Thyroid gland (tissue), 4 donors: ENCODE data around the gene FMC1. TPM values are rescaled to one million over a fixed set of nuclear protein-coding genes. Genes with fewer than 3 reads are reported as not detected.

ENCODE experiments used
- DNase-seq, 2 donors: peaks; one replicate each; pipeline ENCODE4 v3.0.0-alpha.2; 2019
- H3K27ac ChIP-seq, 3 donors: fragments of 200-600 bp; sonication (generic); 1 replicate in 2 of 3; 2 replicates in 1 of 3; pipeline ENCODE4 v1.5.1; 2016 to 2019; ENCODE audit warnings: mild to moderate bottlenecking in 1 of 3, moderate library complexity in 1 of 3
- H3K27me3 ChIP-seq: fragments of 200-600 bp; sonication (generic); one replicate; pipeline ENCODE4 v1.5.1; 2019
- H3K36me3 ChIP-seq, 2 donors: fragments of 200-600 bp; sonication (generic); one replicate each; pipeline ENCODE4 v1.5.1; 2016 to 2019
- H3K4me1 ChIP-seq, 2 donors: fragments of 200-600 bp; sonication (generic); one replicate each; pipeline ENCODE4 v1.5.1; 2017 to 2019
- H3K4me3 ChIP-seq, 3 donors: fragments of 200-600 bp; sonication (generic); replicated peaks in 1 of 3; 1 replicate in 2 of 3; 2 replicates in 1 of 3; pipeline ENCODE4 v1.5.1; 2016; ENCODE audit warnings: mild to moderate bottlenecking in 1 of 3
- H3K9me3 ChIP-seq: fragments of 200-600 bp; sonication (generic); one replicate; pipeline ENCODE4 v1.5.1; 2017
- POLR2A ChIP-seq, 2 donors: fragments of 450-650 bp; IDR thresholded peaks; one replicate each; pipeline ENCODE4 v1.6.1; 2017; ENCODE audit warnings: antibody characterized with exemption in 2 of 2, mild to moderate bottlenecking in 2 of 2, moderate library complexity in 1 of 2
- WGBS, 2 donors: methylation state at CpG; one replicate each; pipeline ENCODE4 v1.1.5; 2017; 5-methylcytosine and 5-hydroxymethylcytosine counted together
- intact Hi-C: fragments of 100-400 bp; cut with DNase I; formaldehyde crosslinking; loops from one replicate; pipeline ENCODE4 v1.15.1; 2023
- total RNA-seq, 4 donors: library from RNA; depleted of rRNA; stranded (reverse); fragments of >200 nt; gene quantifications; one replicate each; pipeline ENCODE4 v1.2.3, GENCODE V29; 2016
- TF ChIP-seq, protein P1 (sequence below), 6 experiments: fragments of 200-600 bp in 3 of 6; fragments of 450-650 bp in 3 of 6; sonication (generic) in 3 of 6; IDR thresholded peaks; one replicate each; pipeline ENCODE4 v1.5.1; 2016 to 2019; ENCODE audit warnings: antibody characterized with exemption in 6 of 6, mild to moderate bottlenecking in 2 of 6, inconsistent platforms in 1 of 6, moderate library complexity in 1 of 6

The FMC1 gene
- total RNA-seq, 4 donors from 2014 or later = 11.9 to 26.4 (median 23.0) TPM

DNA sequence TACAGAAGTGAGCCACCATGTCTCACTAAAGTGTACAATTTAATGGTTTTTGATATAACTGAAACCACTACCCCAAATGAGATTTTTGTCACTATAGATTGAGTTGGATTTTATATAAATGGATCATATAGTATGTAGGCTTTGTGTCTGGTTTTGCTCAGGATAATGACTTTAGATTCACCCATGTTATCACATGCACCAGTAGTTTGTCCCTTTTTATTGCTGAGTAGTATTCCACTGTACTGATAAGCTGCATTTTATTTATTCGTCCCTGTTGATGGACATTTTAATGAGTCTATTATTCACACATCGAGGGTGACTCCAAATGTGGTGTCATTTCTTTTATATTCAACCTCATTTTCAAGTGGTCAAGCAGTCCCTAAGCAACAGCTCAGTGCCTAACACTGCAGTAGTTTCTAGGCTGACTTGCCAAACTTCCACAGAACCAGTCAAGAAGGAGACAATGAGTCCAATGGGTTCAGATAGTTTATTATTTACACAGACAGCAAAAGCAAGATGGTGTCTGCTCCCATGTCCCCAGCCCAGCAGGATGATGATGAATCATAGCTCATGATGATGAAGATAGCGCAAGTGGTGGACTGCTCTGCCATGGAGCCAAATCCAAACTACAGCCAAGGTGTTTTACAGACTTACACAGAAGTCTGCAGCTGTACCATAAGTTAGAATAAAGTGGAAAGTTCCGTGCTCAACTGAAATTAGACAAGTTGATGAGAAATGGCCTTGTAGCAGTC is 6.6 kb upstream of the FMC1 start:
- no peak overlapping the region for H3K27ac ChIP-seq
- no peaks in the 10 kb centered on the region for H3K9me3 ChIP-seq
- TF ChIP-seq, protein P1, sequence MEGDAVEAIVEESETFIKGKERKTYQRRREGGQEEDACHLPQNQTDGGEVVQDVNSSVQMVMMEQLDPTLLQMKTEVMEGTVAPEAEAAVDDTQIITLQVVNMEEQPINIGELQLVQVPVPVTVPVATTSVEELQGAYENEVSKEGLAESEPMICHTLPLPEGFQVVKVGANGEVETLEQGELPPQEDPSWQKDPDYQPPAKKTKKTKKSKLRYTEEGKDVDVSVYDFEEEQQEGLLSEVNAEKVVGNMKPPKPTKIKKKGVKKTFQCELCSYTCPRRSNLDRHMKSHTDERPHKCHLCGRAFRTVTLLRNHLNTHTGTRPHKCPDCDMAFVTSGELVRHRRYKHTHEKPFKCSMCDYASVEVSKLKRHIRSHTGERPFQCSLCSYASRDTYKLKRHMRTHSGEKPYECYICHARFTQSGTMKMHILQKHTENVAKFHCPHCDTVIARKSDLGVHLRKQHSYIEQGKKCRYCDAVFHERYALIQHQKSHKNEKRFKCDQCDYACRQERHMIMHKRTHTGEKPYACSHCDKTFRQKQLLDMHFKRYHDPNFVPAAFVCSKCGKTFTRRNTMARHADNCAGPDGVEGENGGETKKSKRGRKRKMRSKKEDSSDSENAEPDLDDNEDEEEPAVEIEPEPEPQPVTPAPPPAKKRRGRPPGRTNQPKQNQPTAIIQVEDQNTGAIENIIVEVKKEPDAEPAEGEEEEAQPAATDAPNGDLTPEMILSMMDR (IDR thresholded peaks at IDR 0.05) = no peak
- TF ChIP-seq POLR2A (IDR thresholded peaks at IDR 0.05) = no peak
- no peak overlapping the region for H3K4me3 ChIP-seq
- no peaks in the 10 kb centered on the region for H3K4me1 ChIP-seq
- no peaks in the 10 kb centered on the region for H3K27me3 ChIP-seq
- intact Hi-C loops = no loop called here
- WGBS, 2 donors = 94 to 96% methylated on average over 4 of the region's 4 CpGs
- no peaks in the 10 kb centered on the region for H3K36me3 ChIP-seq
- DNase-seq = no peak

DNA sequence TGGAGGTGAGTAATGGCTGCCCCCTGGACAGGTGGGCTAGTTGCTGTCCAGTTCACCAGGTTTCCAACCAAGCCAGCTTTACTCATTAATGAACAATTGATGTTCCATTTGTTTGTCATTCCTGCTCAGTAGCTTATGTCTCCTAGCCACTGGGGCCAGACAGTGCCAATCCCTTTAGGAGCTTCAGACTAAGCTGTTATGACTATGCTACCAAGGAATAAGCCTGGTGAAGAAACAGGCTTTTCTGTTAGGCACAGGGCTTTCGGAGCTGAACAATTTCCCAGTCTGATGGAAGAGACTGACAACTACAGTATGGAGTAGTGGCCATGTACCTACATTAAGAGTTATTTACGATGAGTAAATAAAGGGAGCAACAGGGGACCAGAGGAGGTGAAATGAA is 2.1 kb upstream of the FMC1 start:
- Histone ChIP-seq H3K27ac (no peak overlapping the region), H3K36me3 (no peaks in the 10 kb centered on the region), H3K4me1 (peaks cover 6 to 17% of the 10 kb centered on the region in 2 donors), H3K4me3 (no peak overlapping the region), H3K27me3 (no peaks in the 10 kb centered on the region), H3K9me3 (no peaks in the 10 kb centered on the region)
- 96 to 97% methylated on average over 2 of the region's 2 CpGs for WGBS, 2 donors
- intact Hi-C loops = no loop called here
- no peak for DNase-seq
- TF ChIP-seq POLR2A (IDR thresholded peaks at IDR 0.05) = no peak
- TF ChIP-seq, protein P1 (IDR thresholded peaks at IDR 0.05) = no peak

DNA sequence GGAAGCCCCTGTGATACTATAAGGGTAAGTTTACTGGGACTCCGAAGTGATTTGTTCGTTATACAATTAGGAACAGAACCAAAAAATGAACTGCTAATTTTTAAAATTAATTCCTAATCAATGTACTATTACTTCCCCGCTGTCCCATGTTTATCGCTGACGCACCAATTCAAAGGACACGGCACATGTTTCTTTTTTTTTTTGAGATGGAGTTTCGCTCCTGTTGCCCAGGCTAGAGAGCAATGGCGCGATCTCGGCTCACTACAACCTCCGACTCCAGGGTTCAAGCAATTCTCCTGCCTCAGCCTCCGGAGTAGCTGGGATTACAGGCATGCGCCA is 1.5 kb upstream of the FMC1 start:
- intact Hi-C loops = loop anchor here (10.0 kb wide), 1 partner anchor 145 kb away; the partner anchor contains the start of gene KLRG2
- peak overlapping the region; percentile 5 to 89 (median 25) for H3K4me3 ChIP-seq
- WGBS, 2 donors = 80 to 87% methylated on average over 13 of the region's 13 CpGs
- no peaks in the 10 kb centered on the region for H3K9me3 ChIP-seq
- H3K36me3 ChIP-seq = no peaks in the 10 kb centered on the region
- no peak for TF ChIP-seq POLR2A (IDR thresholded peaks at IDR 0.05)
- TF ChIP-seq, protein P1 (IDR thresholded peaks at IDR 0.05) = no peak
- H3K27me3 ChIP-seq = no peaks in the 10 kb centered on the region
- peaks cover 6 to 17% of the 10 kb centered on the region in 2 donors for H3K4me1 ChIP-seq
- no peak for DNase-seq
- H3K27ac ChIP-seq = peak overlapping the region; percentile 97 to 100 (median 99)

DNA sequence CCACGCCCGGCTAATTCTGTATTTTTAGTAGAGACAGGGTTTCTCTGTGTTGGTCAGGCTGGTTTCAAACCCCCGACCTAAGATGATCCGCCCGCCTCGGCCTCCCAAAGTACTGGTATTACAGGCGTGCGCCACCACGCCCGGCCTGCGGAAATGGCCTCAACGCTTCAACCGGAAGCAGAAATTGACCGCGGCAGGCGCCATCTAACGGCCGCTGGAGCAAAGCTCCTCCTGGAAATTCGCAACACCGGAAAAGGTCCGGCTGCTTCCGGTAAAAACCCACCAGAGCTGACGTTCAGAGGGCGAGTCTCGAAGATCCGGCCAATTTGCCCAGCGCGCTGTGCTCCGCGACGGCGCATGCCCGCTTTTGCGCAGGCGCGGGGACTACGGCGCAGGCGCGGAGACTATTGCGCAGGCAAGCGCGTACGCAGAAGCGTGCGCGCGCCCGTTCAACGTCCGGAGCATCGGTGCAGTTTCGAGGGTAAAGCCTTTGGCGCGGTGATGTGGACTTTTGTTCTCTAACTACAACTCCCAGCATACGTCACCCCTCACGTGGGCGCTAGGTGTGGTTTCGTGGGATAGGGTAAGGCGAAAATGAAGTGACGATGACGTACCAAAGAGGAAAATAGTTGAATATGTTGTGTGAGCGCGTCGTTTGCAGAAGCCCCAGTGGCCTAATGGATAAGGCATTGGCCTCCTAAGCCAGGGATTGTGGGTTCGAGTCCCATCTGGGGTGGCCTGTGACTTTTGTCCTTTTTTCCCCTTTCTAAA is 915 bp upstream of the FMC1 start:
- peak in 1 of 2 donors; percentile 75 for TF ChIP-seq POLR2A (IDR thresholded peaks at IDR 0.05)
- TF ChIP-seq, protein P1 (IDR thresholded peaks at IDR 0.05) = peak; percentile 18 to 79 (median 65)
- no peaks in the 10 kb centered on the region for H3K36me3 ChIP-seq
- peak overlapping the region; percentile 97 to 100 (median 99) for H3K27ac ChIP-seq
- 3 to 6% methylated on average over 21 to 57 of the region's 66 CpGs for WGBS, 2 donors
- H3K4me3 ChIP-seq = peak overlapping the region; percentile 5 to 89 (median 65)
- DNase-seq = peak; percentile 100
- H3K9me3 ChIP-seq = no peaks in the 10 kb centered on the region
- peaks cover 6 to 17% of the 10 kb centered on the region in 2 donors for H3K4me1 ChIP-seq
- no peaks in the 10 kb centered on the region for H3K27me3 ChIP-seq
- intact Hi-C loops = loop anchor here (10.0 kb wide), 1 partner anchor 145 kb away; the partner anchor contains the start of gene KLRG2

DNA sequence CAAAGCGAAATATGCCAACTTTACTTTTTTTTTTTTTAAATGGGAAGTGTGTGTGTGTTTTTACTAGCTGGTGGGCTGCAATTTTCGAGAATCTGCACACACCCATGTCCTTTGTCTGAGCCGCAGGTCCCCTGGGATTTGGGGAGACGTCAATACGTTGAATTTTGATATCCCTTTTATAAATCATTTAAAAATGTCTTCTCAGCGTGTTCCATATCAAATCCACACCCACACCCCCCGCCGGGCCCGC is 404 bp upstream of the FMC1 start:
- Histone ChIP-seq H3K9me3 (no peaks in the 10 kb centered on the region), H3K27me3 (no peaks in the 10 kb centered on the region), H3K27ac (peak overlapping the region; percentile 97 to 100 (median 99)), H3K4me1 (peaks cover 6 to 17% of the 10 kb centered on the region in 2 donors), H3K4me3 (peak overlapping the region; percentile 65 to 93 (median 89)), H3K36me3 (no peaks in the 10 kb centered on the region)
- no peak for DNase-seq
- intact Hi-C loops = loop anchor here (10.0 kb wide), 1 partner anchor 144 kb away; the partner anchor contains the start of gene KLRG2
- TF ChIP-seq, protein P1 (IDR thresholded peaks at IDR 0.05) = no peak
- no peak for TF ChIP-seq POLR2A (IDR thresholded peaks at IDR 0.05)
- WGBS, 2 donors = 0% methylated on average over 9 of the region's 9 CpGs
